ENCODE data around the gene SLC25A19.
"Not testable (repeated sequence)": the region's sequence is repeated elsewhere in the genome, so short reads cannot be mapped to it uniquely, and the experiment has no call there.

The SLC25A19 gene

DNA sequence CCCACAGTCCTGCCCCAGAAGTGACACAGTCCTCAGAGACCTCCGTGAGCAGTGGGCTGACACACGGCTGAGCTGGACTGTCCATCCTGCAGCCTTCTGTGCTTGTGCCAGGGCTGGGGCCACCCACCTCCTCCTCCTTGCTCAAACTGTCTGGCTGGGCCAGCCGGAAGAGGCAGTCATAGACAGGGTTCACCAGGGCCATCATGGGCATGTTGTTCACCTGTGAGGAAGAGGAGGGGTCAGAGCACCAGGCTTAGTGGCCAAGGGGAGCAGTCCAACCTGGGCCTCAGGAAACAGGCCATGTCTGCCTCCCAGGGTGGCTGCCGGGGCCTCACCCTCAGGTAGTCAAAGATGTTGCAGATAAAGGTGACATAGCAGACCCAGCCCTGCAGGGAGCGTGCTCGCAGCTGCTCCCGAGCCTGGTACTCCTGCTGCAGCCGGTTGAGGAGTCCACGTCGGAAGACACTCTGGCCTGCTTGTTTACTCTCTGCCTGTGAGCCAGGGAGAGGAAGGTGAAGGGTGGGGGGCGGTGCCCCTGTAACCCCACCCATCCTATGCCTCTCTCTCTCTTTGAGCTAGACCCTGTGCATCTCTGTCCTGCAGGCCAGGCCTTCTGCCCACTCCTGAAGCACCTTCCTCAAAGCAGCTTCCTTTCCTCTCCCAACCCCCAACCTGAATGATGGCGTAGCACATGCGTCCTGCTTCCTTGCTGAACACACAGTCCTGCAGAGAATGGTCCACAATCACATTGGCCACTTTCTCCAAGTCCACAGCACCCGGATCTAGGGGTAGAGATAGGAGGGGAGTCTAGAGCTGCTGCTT, 21.6 kb downstream of the SLC25A19 start:
- no peak overlapping the region for H3K4me3 ChIP-seq (ENCODE audit: extremely low read depth, insufficient read depth, low read length, poor library complexity, severe bottlenecking)
- no peaks in the 10 kb centered on the region for H3K9me3 ChIP-seq (ENCODE audit: control insufficient read depth, low read length)
- WGBS, 2 experiments (ENCODE audit: insufficient coverage in 2 of 2), result 68 to 71% methylated on average over 7 to 11 of the region's 14 CpGs
- no peak overlapping the region for H3K27ac ChIP-seq (ENCODE audit: low read depth, low read length, severe bottlenecking)
- peaks cover 12% of the 10 kb centered on the region for H3K4me1 ChIP-seq (ENCODE audit: control insufficient read depth, insufficient read depth, low read length, poor library complexity, severe bottlenecking)
- peaks cover 43% of the 10 kb centered on the region for H3K36me3 ChIP-seq (ENCODE audit: control insufficient read depth, insufficient read depth, low read length)

DNA sequence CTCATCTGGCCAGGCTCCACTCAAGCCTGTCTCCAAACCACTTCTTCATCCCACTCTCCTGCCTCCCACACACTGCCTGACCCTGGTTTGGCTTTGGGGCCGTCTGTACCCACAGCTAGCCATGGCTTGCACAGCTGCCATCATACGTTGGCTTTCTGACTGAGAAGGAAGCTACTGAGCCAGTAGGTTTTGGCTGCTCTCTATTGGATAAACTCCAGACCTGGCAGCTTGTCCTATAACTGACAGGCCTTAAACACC, 22.2 kb downstream of the SLC25A19 start:
- Histone ChIP-seq H3K9me3 (ENCODE audit: control insufficient read depth, low read length) (no peaks in the 10 kb centered on the region), H3K4me3 (ENCODE audit: extremely low read depth, insufficient read depth, low read length, poor library complexity, severe bottlenecking) (no peak overlapping the region), H3K36me3 (ENCODE audit: control insufficient read depth, insufficient read depth, low read length) (peaks cover 44% of the 10 kb centered on the region), H3K27ac (ENCODE audit: low read depth, low read length, severe bottlenecking) (no peak overlapping the region), H3K4me1 (ENCODE audit: control insufficient read depth, insufficient read depth, low read length, poor library complexity, severe bottlenecking) (peaks cover 11% of the 10 kb centered on the region)
- WGBS, 2 experiments (ENCODE audit: insufficient coverage in 2 of 2), result 92 to 96% methylated on average over 2 of the region's 2 CpGs

DNA sequence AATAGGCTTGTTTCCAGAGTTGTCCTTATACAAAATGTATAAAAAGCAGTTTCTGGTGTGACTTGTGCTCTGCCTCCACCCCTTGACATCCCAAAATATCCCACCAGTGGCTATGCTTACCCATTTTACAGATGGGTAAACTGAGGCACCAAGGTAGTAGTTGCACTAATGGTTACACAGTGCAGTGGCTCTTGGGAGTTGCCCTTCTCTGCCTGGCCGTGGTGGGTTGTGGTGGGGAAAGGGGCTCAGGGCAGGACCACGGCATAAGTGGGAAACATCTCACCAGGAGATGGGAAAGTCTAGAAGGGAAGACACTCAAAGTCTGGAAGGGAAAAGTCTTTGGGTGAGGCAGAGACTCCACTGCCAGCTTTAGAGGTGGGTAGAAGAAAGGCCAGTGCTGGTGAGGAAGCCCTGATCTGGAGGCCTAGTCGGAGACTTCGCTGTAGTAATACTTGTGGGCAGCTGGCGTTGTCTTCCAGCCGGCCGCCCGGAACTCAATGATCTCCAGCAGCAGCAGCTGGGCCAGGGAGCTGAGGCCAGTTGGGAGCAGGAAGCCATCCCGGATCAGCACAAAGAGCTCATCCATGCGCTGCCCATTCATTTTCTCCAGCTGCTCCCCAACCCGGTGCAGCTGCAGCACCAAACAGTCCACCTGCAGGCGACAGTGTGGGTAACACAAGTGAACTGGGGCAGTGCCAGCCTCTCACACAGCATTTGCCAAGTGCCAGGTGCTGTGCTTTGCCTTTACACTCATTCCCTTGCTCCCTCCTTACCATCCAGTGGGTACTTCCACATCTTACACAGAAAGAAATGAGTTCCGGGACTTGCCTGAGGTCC, 22.7 kb downstream of the SLC25A19 start:
- Histone ChIP-seq H3K27ac (ENCODE audit: low read depth, low read length, severe bottlenecking) (no peak overlapping the region), H3K4me3 (ENCODE audit: extremely low read depth, insufficient read depth, low read length, poor library complexity, severe bottlenecking) (no peak overlapping the region), H3K36me3 (ENCODE audit: control insufficient read depth, insufficient read depth, low read length) (peaks cover 44% of the 10 kb centered on the region), H3K9me3 (ENCODE audit: control insufficient read depth, low read length) (no peaks in the 10 kb centered on the region), H3K4me1 (ENCODE audit: control insufficient read depth, insufficient read depth, low read length, poor library complexity, severe bottlenecking) (peaks cover 10% of the 10 kb centered on the region)
- 95 to 97% methylated on average over 13 of the region's 13 CpGs for WGBS, 2 experiments (ENCODE audit: insufficient coverage in 2 of 2)

DNA sequence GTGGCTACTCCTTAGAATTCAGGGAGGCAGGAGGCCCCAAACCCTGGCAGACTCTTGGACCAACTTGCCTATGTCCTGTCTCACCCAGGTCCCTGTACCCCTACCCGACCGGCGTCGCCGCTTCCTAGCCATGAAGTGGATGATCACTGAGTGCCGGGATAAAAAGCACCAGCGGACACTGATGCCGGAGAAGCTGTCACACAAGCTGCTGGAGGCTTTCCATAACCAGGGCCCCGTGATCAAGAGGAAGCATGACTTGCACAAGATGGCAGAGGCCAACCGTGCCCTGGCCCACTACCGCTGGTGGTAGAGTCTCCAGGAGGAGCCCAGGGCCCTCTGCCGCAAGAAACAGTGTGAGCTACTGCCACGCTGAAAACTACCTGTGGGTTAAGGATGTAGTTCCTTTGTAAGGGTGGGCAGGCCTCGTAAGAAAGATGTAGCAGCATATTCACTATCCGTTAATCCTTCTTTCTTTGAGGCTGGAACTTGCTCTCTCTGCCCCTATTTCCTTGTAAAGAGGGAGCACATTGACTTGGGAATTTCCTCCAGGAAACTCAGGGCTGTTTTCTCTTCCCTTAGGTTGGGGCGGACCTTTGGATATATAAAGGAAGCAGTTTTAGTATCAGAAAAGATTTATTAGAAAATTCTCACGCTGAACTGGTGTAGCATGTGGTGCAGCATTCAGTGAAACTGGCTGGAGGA, 23.5 kb downstream of the SLC25A19 start:
- Histone ChIP-seq H3K4me3 (ENCODE audit: extremely low read depth, insufficient read depth, low read length, poor library complexity, severe bottlenecking) (no peak overlapping the region), H3K9me3 (ENCODE audit: control insufficient read depth, low read length) (no peaks in the 10 kb centered on the region), H3K36me3 (ENCODE audit: control insufficient read depth, insufficient read depth, low read length) (peaks cover 44% of the 10 kb centered on the region), H3K27ac (ENCODE audit: low read depth, low read length, severe bottlenecking) (no peak overlapping the region), H3K4me1 (ENCODE audit: control insufficient read depth, insufficient read depth, low read length, poor library complexity, severe bottlenecking) (peaks cover 10% of the 10 kb centered on the region)
- WGBS, 2 experiments (ENCODE audit: insufficient coverage in 2 of 2), result 95 to 99% methylated on average over 16 to 17 of the region's 17 CpGs

DNA sequence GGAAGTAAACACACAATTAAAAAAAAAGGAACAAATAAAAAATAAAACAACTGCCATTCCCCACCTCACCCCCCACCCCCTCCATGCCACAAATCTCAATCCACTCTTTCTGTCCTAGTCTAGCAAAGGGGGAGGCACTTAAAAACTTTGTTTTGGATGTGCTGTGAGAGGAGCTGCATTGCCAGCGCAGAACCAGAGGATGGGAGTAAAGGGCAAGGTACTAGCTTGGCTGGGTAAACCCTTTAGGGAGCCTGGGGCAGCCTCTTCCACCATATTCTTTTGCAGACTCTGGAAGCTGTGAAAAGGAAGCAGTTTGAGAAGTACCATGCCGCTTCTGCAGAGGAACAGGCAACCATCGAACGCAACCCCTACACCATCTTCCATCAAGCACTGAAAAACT, 26.2 kb downstream of the SLC25A19 start:
- Histone ChIP-seq H3K9me3 (ENCODE audit: control insufficient read depth, low read length) (no peaks in the 10 kb centered on the region), H3K4me3 (ENCODE audit: extremely low read depth, insufficient read depth, low read length, poor library complexity, severe bottlenecking) (peak overlapping the region; percentile 99), H3K4me1 (ENCODE audit: control insufficient read depth, insufficient read depth, low read length, poor library complexity, severe bottlenecking) (peaks cover 15% of the 10 kb centered on the region), H3K36me3 (ENCODE audit: control insufficient read depth, insufficient read depth, low read length) (peaks cover 50% of the 10 kb centered on the region), H3K27ac (ENCODE audit: low read depth, low read length, severe bottlenecking) (no peak overlapping the region)
- 100% methylated on average over 1 of the region's 4 CpGs; no CpG with 5 or more reads in 1 of the 2 experiments for WGBS, 2 experiments (ENCODE audit: insufficient coverage in 2 of 2)

DNA sequence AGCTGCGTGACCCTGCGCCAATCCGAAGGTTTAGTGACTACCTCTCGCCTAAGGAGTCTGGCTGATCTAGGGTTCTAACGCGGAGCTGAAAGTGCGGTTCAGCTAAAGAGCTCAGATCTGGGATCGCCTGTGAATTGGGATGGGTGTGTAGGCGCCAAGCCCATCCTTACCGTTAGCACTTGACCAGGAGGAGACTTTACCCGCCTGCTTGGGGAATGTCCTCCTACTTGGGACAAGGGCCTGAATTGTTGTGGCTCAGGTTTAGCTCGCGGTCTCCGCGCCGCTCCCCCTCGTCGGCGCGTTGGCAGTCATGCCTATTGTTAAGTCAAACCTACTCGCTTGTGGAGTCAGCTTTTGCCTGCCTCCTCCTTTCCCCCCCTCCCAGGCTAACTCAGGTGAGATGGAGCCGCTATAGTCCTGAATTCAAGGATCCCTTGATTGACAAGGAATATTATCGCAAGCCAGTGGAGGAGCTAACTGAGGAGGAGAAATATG, 27.1 kb downstream of the SLC25A19 start:
- Histone ChIP-seq H3K4me3 (ENCODE audit: extremely low read depth, insufficient read depth, low read length, poor library complexity, severe bottlenecking) (peak overlapping the region; percentile 99), H3K36me3 (ENCODE audit: control insufficient read depth, insufficient read depth, low read length) (peaks cover 50% of the 10 kb centered on the region), H3K4me1 (ENCODE audit: control insufficient read depth, insufficient read depth, low read length, poor library complexity, severe bottlenecking) (peaks cover 15% of the 10 kb centered on the region), H3K27ac (ENCODE audit: low read depth, low read length, severe bottlenecking) (peak overlapping the region; percentile 100), H3K9me3 (ENCODE audit: control insufficient read depth, low read length) (no peaks in the 10 kb centered on the region)
- 1 to 6% methylated on average over 12 to 21 of the region's 23 CpGs for WGBS, 2 experiments (ENCODE audit: insufficient coverage in 2 of 2)

DNA sequence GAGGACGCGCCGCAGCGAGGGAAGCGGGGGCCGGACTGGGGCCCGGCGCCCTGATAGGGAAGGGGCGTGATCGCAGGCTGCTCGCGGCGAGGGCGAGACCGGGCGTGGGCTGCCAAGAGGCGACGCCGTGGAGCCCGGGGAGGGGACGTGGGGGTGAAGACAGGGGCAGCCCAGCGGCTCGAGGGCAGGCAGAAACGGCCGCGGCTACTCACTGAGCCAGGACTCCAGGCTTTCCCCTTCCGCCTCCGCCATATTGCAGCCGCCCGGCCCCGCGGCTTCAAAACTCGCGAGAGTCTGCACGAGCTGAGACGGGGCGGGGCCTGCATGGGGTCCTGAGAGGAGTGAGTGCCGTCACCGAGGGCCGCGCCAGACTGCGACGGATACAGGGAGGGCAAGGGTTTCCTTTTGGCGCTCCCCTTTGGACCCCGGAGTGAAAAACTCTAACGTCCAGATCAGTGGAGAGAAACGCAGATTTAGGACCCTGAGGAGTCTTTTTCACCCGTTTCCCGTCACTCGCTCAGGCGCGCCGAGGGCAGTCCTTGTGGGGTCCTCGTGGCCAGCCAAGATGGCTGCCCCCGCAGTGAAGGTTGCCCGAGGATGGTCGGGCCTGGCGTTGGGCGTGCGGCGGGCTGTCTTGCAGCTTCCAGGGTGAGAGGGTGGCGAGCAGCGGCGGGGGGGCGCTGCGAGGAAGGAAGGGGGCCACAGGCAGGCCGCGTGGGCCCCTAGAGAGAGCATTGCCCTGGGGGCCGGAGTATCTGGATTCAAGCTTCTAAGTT, 27.7 kb downstream of the SLC25A19 start, which contains the start of the genes GGA3 and MRPS7:
TSS of gene GGA3 (minus strand) at position 271 of the 776 bp plus-strand sequence. CDS start at position 252, 19 bp downstream.
TSS of gene MRPS7 (plus strand) at position 544 of the 776 bp plus-strand sequence. CDS start at position 566, 22 bp downstream.
- WGBS, 2 experiments (ENCODE audit: insufficient coverage in 2 of 2), result 0 to 1% methylated on average over 63 to 64 of the region's 69 CpGs
- Histone ChIP-seq H3K9me3 (ENCODE audit: control insufficient read depth, low read length) (no peaks in the 10 kb centered on the region), H3K4me3 (ENCODE audit: extremely low read depth, insufficient read depth, low read length, poor library complexity, severe bottlenecking) (peak within 1 kb of the TSS; percentile 99)

DNA sequence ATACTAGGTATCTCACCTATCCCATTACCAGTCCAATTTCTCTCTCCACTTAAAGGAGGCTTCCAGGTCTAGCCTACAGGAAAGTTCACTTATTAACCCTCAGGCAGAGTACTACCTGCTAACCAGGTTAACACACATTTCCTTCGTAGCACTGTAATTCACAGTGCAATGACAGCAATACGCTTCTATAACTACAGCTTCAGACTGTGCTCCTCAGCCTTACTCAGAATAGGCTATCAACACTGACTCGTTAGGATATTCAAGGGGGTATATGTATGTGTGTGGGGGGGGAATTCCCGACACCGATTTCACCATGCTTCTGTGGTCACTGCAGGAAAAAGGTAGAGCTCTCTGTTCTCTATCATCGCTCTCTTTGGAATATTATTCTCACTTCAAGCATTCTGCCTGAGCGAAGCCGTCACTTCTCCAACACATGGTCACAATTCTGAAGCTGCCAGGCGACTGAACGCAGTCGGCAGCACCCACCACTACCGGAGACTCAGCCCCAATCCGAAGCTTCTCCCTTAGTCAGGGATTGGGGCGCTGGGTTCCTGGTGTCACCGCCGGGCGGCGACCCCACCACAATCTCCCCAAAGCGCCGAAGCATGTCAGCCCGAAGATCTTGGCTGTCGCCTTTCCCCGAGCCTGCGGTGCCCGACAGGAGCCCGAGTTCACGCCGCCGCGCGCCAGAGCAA, 28.4 kb downstream of the SLC25A19 start:
- H3K9me3 ChIP-seq (ENCODE audit: control insufficient read depth, low read length), result no peaks in the 10 kb centered on the region
- WGBS, 2 experiments (ENCODE audit: insufficient coverage in 2 of 2), result 1 to 2% methylated on average over 26 to 29 of the region's 31 CpGs
- peak overlapping the region; percentile 100 for H3K27ac ChIP-seq (ENCODE audit: low read depth, low read length, severe bottlenecking)
- peaks cover 39% of the 10 kb centered on the region for H3K36me3 ChIP-seq (ENCODE audit: control insufficient read depth, insufficient read depth, low read length)
- peaks cover 15% of the 10 kb centered on the region for H3K4me1 ChIP-seq (ENCODE audit: control insufficient read depth, insufficient read depth, low read length, poor library complexity, severe bottlenecking)
- H3K4me3 ChIP-seq (ENCODE audit: extremely low read depth, insufficient read depth, low read length, poor library complexity, severe bottlenecking), result peak overlapping the region; percentile 99

More for the DNA sequence above, 27.7 kb downstream of the SLC25A19 start, which contains the start of the genes GGA3 and MRPS7:
- Histone ChIP-seq H3K4me1 (ENCODE audit: control insufficient read depth, insufficient read depth, low read length, poor library complexity, severe bottlenecking) (peaks cover 15% of the 10 kb centered on the region), H3K27ac (ENCODE audit: low read depth, low read length, severe bottlenecking) (peak within 1 kb of the TSS; percentile 100), H3K36me3 (ENCODE audit: control insufficient read depth, insufficient read depth, low read length) (peaks cover 46% of the 10 kb centered on the region)

DNA sequence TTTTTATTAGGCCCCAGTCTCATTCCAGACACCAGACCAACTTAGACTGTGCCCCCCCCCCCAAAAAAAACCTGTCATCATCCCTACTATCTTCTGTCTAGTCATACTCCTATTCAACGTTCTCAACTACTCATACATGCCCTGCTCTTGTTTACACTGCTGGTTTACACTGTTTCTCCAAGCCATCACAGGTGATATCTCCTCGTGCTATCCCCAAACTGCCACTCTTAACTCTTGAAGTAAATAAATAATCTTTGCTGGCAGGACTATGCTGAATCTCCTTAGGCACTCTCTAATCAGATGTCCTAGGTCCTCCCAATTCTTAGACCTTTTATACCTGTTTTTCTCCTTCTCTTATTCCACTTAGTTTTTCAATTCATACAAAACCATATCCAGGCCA, 32.0 kb downstream of the SLC25A19 start:
- not testable (repeated sequence) for H3K36me3 ChIP-seq (ENCODE audit: control insufficient read depth, insufficient read depth, low read length); H3K4me1 ChIP-seq (ENCODE audit: control insufficient read depth, insufficient read depth, low read length, poor library complexity, severe bottlenecking); H3K9me3 ChIP-seq (ENCODE audit: control insufficient read depth, low read length); H3K4me3 ChIP-seq (ENCODE audit: extremely low read depth, insufficient read depth, low read length, poor library complexity, severe bottlenecking); H3K27ac ChIP-seq (ENCODE audit: low read depth, low read length, severe bottlenecking)
- 100% methylated on average over 1 of the region's 2 CpGs; no CpG with 5 or more reads in 1 of the 2 experiments for WGBS, 2 experiments (ENCODE audit: insufficient coverage in 2 of 2)

Measured in mesodermal cell (in vitro differentiated cells).